GM18868 (cell line): ENCODE results near the gene SH3BP5L.
A peak's percentile ranks its signal among the peaks of the same experiment; 100 is the strongest.

ENCODE experiments used
- ATAC-seq: cut with Tn5 transposase; IDR thresholded peaks from one replicate; pipeline ENCODE4 v1.9.1; 2021; ENCODE audit warnings: mild to moderate bottlenecking, moderate library complexity; ENCODE audit not compliant: unreplicated experiment

Gene SH3BP5L

DNA sequence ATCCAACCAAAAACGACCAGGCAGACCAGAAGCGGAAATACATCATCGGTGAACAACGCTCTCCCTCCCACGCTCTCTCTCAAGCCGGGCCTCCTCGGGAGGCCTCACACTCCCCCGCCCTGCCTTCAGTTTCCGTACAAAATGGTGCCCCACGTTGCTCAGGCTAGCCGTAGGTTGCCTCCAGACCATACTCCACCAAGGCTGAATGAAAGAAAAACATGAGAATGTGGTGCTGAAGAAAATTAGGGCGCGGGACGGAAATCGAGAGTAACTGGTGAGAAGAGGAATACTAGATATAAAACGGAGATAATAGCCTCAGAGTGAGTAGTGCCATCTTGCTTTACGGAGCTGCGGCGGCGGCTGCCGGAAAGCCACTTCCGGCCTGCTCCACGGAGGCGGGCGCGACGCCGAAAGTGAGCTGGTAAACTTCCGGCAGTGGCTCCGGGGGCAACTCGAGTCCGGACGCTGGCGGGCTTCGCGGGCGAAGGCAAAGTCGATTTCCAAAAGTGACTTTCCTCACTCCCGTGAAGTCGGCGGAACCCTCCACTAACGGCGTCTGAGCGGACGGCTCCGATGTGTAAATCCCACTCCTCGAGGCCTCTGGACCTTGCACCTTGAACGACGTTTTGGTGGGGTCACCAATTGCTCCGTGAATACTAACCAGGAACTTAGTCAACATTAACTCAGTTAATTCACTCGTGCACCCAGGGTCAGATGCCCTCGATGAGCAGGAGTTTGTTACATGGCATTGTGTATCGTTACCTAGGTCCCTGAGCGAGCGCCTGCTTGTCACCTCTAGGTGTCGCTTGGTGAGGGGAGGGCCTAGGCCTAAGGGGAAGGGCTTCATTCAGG, at the start of gene SH3BP5L:
TSS of gene SH3BP5L (minus strand) at position 7 of the 852 bp plus-strand sequence. CDS start 980 bp downstream, outside the sequence.
- ATAC-seq = peak; percentile 87

DNA sequence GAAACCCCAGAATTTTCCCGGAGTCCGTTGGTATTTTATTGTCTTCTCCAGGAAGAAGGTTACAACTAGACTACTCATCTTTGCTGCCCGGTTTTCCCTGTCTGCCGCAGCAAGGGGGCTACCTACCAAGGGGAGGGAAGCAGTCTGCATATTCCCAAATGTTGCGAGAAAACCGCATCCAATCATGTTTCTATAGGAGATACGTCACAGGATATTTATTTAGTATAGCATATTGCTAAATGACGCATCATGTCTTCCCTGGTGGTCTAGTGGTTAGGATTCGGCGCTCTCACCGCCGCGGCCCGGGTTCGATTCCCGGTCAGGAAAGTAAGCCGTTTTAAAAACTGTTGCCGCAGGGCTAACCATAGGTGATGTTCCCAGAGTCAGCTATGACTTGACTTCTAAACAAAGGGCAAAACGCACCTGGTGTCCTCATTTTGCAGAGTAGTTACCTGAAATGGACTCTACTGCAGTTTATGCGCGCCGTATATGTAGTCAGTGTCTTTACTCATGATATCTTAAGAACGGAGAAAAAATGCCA, 48.3 kb upstream of the SH3BP5L start:
- peak; percentile 70 for ATAC-seq

DNA sequence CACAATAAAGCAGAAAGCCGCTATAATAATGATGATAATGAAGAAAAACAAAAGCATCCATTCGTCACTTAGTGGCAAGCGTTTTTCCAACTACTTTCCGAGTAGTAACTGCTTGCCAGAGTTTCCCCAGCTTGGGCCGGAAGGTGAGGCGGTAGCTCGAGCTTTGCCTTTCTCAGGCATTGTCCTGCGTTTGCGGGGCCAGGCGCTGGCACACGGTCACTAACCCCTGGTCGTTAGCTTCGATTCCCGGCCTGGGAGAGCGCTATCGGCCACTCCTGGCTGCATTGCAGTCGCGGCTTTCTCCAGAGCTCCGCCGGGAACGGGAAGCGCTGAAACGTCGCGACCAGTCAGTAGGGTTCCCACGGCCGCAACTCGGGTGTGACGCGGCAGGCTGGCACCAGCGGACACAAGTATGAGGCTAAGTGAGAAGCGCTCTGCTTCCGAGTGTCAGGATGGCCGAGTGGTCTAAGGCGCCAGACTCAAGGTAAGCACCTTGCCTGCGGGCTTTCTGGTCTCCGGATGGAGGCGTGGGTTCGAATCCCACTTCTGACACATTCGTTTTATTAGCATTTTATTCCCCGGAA, 47.8 kb upstream of the SH3BP5L start:
- ATAC-seq = peak; percentile 75

DNA sequence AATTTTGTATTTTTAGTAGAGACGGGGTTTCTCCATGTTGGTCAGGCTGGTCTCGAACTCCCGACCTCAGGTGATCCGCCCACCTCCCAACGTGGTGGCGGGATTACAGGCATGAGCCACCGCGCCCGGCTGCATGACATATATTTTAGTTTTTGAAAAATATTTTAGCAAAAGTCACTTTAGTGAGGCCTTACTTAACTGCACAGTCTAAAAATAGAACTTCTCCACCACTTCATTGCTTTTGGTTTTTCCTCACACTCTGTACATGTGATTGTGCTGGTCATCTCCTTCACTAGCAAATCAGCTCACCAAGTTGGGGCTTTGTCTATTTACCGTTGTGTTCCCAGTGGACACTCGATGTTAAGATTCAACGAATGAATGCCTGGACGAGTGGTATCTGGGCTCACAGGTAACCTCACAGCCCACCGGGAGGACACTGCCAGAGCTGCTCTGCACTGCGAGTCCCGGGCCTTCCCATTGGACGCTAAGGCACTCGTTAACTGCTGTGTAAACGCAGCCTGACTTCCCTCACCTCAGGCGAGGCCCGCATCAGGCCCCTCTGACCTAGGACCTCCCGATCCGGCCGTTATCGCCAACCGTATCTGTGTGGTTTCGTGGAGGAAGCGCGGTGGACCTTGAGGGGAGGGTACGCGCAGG, 47.2 kb upstream of the SH3BP5L start:
- peak; percentile 36 for ATAC-seq

DNA sequence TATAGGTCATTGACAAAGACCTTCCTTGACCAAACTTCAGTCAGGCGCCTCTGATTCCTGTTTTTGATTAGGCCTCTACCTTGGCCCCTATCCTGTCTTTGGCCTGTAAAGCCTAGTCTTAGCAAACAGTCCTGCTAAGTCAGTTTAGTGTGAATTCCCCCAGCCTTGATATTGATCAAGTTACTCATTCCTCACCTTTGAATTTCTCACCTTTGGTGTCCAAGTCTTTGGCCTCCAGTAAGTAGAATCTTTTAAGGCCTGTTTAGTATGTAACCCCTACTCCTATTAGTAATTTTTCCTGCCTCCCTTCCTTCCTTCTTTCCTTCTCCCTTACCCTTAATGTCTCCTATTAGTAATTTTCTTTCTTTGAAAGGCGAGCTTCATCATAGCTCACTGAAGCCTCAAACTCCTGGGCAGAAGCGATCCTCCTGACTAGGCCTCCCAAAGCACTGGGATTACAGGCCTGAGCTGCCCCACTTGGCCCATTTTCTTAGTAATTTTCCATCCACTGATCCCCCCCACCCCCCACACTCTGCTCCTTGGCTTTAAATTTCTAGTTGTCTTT, 46.2 kb upstream of the SH3BP5L start:
- ATAC-seq = no peak

DNA sequence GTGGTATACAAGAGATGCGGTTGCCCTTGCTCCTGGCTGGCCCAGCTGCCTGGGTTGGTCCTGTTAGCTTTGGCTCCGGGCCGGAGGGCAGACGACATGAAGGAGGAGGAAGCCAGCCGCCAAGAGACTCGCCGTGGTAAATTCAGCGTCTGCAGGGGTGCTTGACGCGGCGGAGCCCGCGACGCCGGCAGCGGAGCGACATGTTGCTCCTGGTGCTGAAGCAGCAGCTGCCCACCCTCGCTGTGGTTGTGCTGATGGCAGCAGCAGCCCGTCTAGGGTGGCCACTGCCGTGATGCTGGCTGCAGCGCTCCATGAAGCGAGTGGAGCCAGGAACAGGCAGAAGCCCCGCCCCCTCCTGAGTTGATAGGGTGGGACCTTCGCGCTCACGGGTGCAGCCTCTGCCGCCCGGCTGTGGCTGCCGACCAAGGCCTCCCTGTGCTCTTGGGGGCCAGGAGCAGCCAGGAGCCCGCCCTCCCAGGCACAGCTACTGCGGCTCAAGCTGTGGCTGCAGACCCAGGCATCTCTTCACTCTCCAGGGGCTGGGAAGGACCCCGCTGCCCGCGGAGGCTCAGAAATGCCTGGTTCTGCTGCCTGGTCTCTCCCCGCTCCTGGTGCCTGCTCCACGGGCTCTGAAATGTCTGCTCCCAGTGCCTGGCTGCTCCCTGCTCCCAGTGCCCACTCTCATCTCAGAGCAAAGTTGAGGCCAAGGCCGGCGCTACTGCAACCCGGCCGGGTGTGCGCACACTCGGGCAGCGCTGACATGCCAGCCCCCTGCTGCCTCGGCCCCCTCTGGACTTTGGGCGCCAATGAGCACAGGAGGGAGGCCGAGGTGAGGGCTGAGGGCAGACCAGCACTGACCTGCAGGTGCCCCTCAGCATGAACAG, 37.5 kb upstream of the SH3BP5L start:
- ATAC-seq = peak; percentile 70

DNA sequence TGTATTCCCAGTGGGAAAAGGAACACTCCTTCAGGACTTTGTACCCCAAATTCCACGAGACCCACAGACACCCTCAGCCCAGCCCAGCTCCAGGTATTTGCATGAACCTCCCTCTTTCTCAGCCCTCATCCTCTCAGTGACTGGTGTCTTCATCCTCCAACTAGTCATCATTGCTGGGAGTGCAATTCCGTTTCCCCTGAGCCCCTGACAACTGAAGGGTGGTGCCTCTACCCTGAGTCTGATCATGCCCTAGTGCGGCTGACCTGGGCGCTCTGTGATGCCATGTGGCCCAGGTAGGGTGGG, 36.9 kb upstream of the SH3BP5L start:
- ATAC-seq = peak; percentile 6

DNA sequence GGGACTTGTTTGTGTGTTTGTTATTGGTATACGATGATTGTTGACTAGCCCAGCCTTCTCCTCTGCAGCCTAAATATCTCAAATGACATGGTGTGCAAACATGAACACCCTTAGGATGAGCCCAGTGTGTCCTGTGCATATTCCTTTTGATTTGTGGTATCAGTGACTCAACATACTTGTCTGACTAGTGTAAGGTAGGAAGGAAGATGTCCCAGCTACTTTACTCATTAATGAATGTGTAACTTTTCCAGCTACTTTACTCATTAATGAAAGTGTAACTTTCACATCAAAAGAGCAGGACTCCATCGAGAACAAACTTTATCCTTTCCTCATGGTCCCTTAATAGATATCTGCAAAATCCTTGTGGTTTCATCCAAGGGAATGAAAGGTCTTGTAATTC, 35.9 kb upstream of the SH3BP5L start:
- no peak for ATAC-seq

DNA sequence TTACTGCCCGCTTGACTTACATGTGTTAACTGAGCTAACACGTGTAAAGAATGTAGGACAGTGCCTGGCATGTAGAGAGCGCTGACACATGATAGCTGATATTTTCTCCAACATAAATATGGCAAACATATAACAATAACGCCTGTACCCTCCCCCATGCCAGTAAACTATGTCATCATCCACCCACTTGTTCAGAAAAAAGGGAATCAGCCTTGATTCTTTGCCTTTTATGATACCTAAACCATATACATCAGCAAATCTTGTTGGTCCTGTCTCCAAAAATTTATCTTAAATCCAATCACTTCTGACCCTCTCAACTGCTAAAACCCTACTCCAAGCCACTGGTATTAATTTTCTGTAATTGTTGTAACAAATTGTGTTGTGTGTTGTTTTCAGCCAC, 34.3 kb upstream of the SH3BP5L start:
- ATAC-seq = no peak

DNA sequence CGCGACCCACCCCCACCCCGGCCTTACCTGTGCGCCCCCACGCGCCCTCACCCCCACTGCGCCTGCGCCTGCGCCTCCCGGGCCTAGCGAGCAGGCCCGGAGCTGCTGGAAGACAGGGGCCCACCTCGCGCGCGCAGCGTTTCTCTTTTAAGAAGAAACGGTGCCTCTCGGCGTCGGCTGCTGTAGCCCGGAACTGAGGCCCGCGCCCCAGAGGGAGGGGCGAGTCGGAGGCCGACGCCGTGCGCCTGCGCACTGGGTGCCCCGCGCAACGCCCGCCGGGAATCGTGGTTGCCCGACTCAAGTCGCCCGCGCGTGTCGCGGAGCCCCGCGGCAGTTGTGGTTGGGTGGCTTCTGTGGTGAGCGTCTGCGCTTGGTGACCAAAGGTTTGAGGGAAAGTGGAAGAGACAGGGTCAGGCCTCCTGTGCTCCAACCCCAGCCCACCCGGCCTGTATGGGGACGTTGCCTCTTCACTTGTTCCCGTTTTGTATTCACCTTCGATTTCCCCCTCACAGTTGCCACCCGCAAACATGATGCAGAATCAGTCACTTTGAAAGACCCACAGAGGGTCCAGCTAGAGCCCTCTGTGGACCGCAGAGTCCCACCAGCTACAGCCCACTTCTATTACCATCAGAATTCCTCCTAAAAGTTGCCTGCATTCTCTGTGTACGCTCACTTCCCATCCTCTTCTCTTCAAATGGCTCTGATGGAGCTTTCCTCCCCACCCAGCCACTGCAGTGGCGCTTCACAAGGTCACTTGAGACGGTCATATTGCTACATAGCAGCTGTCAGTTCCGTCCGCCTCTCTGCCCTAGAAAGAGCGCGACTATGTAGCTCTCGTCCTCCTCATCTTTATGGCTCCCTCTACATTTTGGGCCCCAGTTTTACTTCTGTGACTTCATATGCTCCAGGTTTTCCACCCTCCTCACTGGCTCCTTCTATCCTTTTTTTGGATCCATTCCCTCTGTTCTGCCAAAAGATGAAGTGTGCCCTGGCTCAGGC, 33.5 kb upstream of the SH3BP5L start, which contains the start of gene ZNF692:
TSS of gene ZNF692 (minus strand) at position 195 of the 999 bp plus-strand sequence. CDS start 776 bp downstream, outside the sequence.
- ATAC-seq = peak; percentile 74

DNA sequence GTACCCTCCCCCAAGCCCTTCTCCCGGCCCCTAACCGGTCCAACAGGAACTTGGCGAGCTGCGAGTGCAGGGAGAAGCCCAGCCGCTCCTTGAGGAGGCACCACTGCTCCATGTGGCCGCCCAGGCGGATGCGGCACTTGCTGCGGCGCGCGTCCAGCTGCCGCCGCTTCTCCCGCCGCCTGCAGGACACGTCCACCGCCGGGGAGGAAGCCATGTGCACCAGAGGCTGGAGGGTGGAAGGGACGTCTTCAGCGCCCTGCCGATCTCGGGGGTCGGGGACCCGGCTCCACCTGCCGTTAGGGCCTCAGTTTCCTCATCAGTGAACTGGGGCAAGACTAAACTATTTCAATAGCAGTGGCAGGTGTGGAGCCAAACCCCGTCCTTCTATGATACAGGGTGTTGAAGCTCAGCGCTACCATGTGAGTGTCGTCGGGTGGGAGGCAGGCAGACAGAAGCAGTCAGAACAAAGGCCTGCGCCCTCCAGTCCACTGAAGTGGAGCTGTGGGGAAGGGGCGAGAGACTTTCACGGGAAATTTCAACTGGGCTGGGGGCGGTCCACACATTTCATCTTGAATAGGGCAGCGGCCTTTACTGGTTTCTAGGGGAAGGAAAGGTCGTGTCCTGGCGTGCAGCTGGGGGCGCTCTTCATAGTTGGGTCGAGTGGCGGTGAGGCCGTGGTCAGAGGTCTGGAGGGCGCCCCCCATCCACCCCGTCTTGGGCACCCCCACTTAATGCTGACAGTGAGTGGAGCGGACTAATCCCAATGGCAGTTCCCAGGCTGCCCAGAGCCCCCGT, 32.6 kb upstream of the SH3BP5L start:
- ATAC-seq = peak; percentile 32

DNA sequence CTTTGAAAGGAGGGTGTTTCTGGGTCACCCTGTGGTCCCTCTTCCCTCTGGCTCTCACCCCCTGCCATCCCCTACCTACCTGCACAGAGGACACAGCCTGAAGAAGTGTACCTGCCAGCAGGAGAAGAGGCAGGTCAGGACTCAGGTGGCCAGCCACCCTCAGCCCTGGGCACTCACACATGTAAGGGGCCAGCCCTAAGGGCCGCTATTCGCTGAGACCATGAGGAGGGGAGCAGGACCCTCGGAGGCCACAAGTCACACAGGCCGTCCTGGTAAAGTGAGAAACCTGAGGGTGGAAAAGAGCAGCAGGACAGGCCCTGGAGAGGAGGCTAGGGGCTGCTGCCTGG, 32.0 kb upstream of the SH3BP5L start:
- ATAC-seq = no peak

DNA sequence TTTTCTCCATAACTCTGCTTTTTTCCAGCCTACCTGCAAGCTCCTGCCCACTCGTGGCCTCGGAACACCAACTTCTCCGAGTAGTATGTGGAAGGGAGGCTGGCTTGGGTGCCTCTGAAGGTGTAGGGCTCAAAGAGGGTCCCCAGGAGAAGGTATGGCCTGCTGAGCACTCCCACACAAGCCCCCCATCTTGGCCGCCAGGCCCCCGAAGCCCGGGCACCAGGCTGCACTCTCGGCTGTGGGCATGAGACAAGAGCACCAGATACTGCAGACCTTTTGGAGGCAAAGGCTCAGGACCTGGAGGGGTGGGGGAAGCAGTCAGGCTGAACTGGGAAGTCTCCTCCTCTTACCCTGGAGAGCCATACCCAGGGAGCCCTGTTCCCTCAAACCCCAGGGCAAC, 31.5 kb upstream of the SH3BP5L start:
- ATAC-seq = no peak

DNA sequence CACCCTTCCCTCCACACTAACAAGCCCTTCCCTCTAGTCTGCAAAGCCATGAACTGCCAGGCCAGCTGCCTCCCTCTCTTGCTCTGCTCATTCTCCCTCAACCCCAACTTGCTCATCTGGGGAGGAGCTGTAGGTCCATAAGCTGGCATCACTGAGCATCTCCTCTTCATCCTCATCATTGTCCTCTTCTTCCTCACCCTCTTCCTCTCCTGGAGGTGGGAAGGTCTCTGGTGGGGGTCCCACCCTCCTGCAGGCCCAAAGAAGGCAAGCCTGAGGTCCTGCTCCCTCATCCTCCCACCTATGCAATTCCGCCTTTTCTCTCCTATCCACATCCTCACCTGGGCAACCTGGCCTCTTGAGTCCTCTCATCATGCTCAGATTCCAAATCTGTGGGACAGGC, 30.5 kb upstream of the SH3BP5L start:
- ATAC-seq = no peak

DNA sequence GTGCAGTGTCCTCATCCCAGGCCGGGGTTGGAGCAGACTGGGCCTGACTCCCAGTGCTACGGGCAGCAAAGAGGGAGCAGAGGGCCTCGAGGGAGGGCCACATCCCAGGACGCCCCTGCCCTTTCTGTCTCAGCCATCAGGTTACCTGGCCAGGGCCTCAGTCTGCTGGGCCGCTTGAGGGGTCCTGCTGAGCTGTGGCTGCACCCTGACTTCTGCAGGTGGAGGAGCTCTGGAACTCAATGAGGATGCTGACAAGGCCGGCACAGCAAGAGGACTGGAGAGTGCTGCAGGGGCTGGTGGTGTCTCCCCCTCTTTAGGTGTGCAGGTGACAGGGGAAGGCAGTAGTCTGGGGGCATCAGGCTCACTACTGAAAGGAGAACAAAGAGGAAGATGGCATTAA, 29.9 kb upstream of the SH3BP5L start:
- no peak for ATAC-seq

DNA sequence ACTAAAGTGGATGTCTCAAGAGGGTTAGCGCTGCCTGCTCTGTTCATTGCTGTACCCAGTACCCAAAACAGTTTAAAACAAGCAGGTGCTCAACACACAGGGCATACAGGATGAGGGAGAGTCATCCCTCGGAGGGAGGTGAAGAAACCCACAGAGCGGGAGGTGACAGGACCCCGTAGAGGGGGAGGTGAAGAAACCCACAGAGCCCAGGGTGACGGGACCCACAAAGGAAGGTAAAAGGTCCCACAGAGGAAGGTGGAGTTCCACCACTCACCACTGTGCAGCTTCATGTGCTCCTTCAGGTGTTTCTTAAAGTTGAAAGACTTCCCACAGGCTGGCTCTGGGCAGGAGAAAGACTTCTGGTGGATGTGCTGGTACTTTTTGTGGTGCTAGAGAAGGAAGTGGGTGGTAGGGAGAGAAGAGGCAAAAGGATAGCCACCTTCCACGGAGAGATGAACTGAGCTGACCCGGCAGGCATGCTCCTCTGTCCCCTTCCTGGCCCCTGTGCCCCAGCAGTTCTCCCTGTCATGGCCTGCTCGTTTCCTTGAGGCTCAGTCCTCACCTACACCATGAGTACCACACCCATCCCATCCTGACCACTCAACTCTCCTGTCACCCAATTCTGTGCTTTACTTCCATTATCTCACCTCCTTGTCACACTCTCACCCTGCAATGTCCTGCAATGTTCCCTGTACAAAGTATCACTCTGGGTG, 28.1 kb upstream of the SH3BP5L start:
- no peak for ATAC-seq

DNA sequence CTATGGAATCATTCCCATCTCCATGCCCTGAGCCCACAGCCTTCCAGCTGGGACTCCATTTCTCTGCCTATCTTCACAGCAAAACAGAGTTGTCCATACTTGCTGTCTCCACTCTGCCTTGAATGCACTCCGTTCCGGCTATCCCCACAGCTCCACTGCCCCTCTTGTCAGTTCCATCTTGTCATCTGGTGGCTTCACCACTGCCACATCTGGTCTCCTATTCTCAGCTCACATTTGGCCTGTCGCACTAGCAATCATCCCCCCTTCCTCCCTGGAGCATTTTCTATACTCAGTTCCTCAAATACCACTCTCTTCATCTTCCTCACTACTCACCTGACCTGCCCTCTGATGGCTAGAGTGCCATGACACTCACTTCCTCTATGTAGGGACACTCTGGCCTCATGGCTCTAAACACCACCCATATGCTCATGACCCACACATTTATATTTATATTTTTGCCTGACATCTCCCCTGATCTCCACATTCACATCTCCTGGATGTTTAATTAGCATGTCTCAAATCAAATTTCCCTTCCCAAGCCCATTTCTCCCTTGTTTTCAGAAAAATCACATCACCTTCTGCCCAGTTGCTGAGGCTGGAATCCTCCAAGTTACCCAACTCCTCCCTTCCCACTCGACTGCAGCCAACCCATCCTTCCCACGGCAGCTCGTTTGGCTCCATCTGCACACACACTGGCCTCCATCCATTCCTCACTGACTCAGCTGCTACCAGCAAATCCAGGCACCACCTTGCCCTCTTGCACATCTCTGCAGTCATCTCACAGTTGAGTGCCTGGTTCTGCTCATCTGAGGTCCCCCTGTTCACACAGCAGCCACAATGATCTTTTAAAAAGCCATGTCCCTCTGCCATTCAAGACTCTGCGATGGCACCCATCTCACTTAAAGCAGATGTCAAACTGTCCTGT, 27.0 kb upstream of the SH3BP5L start:
- ATAC-seq = peak; percentile 28
